Activated CD4-positive, alpha-beta T cell treated with anti-CD3 and anti-CD28 coated beads, Interleukin-2, amount 10 ng/mL, durations not matched to agents 7 days and 5 days (primary cell): Measurements from ENCODE around the gene EME2. TPM values are rescaled to one million over a fixed set of nuclear protein-coding genes. Genes with fewer than 3 reads are reported as not detected.
A peak's percentile ranks its signal among the peaks of the same experiment; 100 is the strongest.

Experiments
- CTCF ChIA-PET: fragments of 350-600 bp; sonication (Branson Sonifier 250); formaldehyde crosslinking; loops from one replicate; lab custom pipeline; 2021; ENCODE audit warnings: antibody characterized with exemption; lab: Charles Lee
- POLR2A ChIA-PET: fragments of 350-600 bp; sonication (Branson Sonifier 250); formaldehyde crosslinking; loops from one replicate; lab custom pipeline; 2021; ENCODE audit warnings: antibody characterized with exemption; lab: Charles Lee
- DNase-seq: peaks from one replicate; pipeline ENCODE4 v3.0.0-alpha.2; 2020
- H3K27ac Mint-ChIP-seq: one replicate; pipeline ENCODE4 v1.8.0; 2021; ENCODE audit warnings: mild to moderate bottlenecking, moderate library complexity, mixed read lengths
- H3K27me3 Mint-ChIP-seq: one replicate; pipeline ENCODE4 v1.8.0; 2021; ENCODE audit warnings: mixed read lengths
- H3K36me3 Mint-ChIP-seq: one replicate; pipeline ENCODE4 v1.8.0; 2021; ENCODE audit warnings: low read depth, mixed read lengths
- H3K4me1 Mint-ChIP-seq: one replicate; pipeline ENCODE4 v1.8.0; 2021; ENCODE audit warnings: mixed read lengths
- H3K4me3 Mint-ChIP-seq: one replicate; pipeline ENCODE4 v1.8.0; 2021; ENCODE audit warnings: mild to moderate bottlenecking, moderate library complexity, mixed read lengths
- H3K9me3 Mint-ChIP-seq: one replicate; pipeline ENCODE4 v1.8.0; 2021; ENCODE audit warnings: mixed read lengths
- total RNA-seq, 2 experiments: library from RNA; stranded (reverse); gene quantifications; one replicate each; pipeline ENCODE4 v1.2.3, GENCODE V29; 2021

Gene EME2
- total RNA-seq, 2 experiments from 2014 or later, result 28.7 to 33.4 TPM

DNA sequence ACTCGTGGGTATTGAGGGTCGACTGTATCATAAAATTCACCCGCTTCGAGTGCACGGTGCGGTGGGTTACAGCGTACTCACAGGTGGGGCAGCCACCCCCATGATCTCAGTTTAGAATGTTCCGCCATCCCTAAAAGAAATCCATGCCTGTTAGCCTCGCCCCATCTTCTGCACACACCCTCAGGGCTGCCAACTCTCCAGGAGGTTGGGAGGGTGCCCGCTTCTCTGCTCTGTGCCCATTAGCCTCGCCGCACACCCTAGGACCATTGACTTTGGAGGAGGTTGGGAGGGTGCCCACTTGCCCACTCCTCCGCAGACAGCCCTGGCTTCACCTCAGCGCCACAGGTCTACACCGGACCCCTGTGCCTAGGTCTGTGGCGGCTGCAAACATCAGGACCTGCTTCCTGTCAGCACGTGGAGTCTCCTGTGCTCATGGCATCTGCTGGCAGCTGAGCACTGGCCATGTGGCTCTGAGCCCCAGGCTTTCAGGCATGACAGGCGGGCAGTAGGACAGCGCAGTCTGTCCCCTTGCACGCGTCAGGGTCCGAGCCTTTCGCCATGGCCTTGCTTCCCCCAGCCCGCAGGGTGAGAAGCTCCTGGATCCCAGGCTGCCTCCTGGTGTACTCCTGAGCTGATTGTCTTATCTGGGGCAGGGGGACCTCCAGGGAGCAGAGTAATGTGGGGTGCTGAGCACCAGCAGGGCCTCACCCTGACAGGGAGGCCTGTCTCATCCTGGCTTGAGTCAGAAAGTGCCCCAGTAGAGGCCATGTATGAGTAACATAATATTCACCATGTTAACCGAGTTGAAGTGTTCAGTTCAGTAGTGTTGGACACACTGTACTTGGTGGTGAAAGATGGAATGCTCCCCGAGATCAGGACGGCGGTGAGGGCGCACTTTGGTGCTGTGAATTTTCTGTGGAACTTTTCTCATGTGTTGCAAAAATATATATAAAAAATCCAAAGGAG lies 23.2 kb upstream of the EME2 start:
- no peaks in the 10 kb centered on the region for H3K9me3 Mint-ChIP-seq
- peaks cover 7% of the 10 kb centered on the region for H3K36me3 Mint-ChIP-seq
- H3K27me3 Mint-ChIP-seq, result no peaks in the 10 kb centered on the region
- no peaks in the 10 kb centered on the region for H3K4me1 Mint-ChIP-seq
- H3K27ac Mint-ChIP-seq, result no peak overlapping the region
- CTCF ChIA-PET, result interaction anchor here (0.7 to 1.6 kb wide), 2 partner anchors 10 to 43 kb away, joined by 3 read pairs; partner anchors contain the start of gene MAPK8IP3
- DNase-seq, result no peak
- POLR2A ChIA-PET, result no interaction called here
- H3K4me3 Mint-ChIP-seq, result no peak overlapping the region

DNA sequence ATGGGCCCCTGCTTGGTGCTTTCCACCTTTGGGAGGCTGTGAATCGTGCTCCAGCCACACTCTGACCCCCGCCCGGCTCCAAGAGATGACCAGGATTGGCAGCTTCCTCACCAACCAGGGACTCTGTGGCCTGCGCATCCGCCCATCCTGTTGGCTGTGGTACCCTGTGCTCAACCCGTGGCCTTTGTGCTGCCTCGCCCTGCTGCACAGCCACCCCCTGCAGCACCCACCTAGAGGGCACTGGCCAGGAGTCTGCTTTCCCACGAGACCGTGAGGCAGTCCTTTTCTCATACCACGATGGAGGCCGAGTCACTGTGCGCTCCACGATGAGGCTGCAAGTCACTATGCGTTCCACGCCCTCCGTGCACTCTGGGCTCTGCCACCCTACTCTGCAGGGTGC lies 20.7 kb upstream of the EME2 start:
- Mint-ChIP-seq H3K27me3 (no peaks in the 10 kb centered on the region), H3K4me3 (no peak overlapping the region), H3K4me1 (peaks cover 8% of the 10 kb centered on the region), H3K36me3 (peaks cover 9% of the 10 kb centered on the region), H3K9me3 (no peaks in the 10 kb centered on the region), H3K27ac (no peak overlapping the region)
- ChIA-PET CTCF (interaction anchor here (0.9 to 1.2 kb wide), 2 partner anchors 8 to 19 kb away, joined by 3 read pairs; no protein-coding TSS in a partner anchor), POLR2A (no interaction called here)
- no peak for DNase-seq

DNA sequence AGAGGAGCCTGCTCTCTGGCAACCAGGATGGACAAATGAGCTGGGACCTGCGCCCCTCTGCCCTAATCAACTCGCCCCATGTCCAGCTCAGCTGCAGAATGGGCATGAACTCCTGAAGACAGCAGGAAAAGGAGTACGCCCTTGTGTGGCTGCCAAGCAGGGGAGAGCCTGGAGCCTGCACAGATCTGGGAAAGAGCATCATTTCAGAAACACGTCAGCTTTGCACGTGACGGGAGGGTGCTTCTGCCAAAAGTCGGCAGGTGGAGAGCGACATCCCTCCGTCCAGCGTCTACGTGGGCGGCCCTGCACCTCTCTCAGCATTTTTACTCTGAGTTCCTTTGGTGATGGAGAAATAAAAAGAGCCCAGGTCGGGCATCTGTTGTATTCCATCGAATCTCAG lies 19.8 kb upstream of the EME2 start:
- ChIA-PET POLR2A (no interaction called here), CTCF (no interaction called here)
- H3K36me3 Mint-ChIP-seq, result peaks cover 7% of the 10 kb centered on the region
- no peaks in the 10 kb centered on the region for H3K27me3 Mint-ChIP-seq
- H3K27ac Mint-ChIP-seq, result no peak overlapping the region
- no peak overlapping the region for H3K4me3 Mint-ChIP-seq
- peaks cover 16% of the 10 kb centered on the region for H3K4me1 Mint-ChIP-seq
- no peaks in the 10 kb centered on the region for H3K9me3 Mint-ChIP-seq
- DNase-seq, result no peak

DNA sequence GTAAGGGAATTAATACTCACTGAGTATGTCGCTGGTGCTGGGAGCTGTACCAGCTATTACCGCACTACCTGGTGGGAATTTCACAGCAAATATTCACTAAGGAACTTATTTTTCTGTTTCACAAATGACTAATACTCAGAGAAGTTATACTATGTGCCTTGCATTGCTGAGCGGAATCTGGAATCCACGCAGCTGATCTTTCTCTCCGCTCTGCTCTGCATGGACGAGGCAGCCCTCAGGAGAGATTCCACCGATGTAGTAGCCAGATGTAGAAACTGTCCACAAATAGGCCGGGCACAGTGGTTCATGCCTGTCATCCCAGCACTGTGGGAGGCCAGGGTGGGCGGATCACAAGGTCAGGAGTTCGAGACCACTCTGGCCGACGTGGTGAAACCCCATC lies 18.4 kb upstream of the EME2 start:
- no peaks in the 10 kb centered on the region for H3K9me3 Mint-ChIP-seq
- H3K4me3 Mint-ChIP-seq, result no peak overlapping the region
- no peak for DNase-seq
- CTCF ChIA-PET, result interaction anchor here (1.2 kb wide), 1 partner anchor 10 kb away, joined by 3 read pairs; no protein-coding TSS in a partner anchor
- H3K4me1 Mint-ChIP-seq, result peaks cover 23% of the 10 kb centered on the region
- POLR2A ChIA-PET, result no interaction called here
- H3K27ac Mint-ChIP-seq, result no peak overlapping the region
- no peaks in the 10 kb centered on the region for H3K27me3 Mint-ChIP-seq
- peaks cover 7% of the 10 kb centered on the region for H3K36me3 Mint-ChIP-seq

DNA sequence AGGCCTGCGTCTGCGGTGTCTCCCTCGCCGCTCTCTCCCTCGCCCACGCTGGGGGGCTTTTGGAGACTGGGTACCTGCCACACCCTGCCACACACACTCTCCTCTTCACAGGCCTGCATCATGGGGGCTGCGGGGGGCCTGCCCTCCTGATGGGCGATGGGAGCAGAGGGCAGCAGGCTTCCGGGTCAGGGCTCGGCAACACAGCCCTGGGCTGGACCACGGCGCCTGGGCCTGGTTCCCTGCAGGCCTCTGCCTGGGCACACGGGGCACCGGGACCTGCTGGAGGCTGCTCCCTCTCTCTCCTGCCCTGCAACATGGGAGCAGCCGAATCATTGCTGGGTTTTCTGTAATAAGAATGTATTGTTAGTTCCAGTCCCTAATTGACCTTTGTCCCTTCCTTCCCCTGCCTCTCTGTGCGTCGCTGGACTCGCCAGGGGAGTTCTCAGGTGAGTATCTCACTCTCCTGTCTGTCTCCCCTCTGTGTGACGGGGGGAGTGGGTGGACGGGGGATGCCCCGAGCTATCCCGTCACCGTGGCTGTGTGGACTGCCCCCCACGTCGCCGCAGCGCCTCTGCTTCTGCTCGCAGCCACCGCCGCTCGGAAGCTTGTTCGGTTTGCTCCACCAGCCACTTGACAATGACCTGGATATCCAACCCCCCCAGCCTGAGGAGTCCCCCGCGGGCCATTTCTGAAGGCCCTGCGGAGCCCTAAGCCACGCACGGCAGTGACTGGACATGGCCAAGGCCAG lies 14.7 kb upstream of the EME2 start:
- Mint-ChIP-seq H3K4me1 (peaks cover 23% of the 10 kb centered on the region), H3K27me3 (no peaks in the 10 kb centered on the region), H3K27ac (peak overlapping the region; percentile 88), H3K4me3 (no peak overlapping the region), H3K9me3 (no peaks in the 10 kb centered on the region), H3K36me3 (peaks cover 10% of the 10 kb centered on the region)
- ChIA-PET CTCF (interaction anchor here (0.7 to 1.3 kb wide), 2 partner anchors 13 to 34 kb away, joined by 3 to 6 read pairs; no protein-coding TSS in a partner anchor), POLR2A (no interaction called here)
- no peak for DNase-seq

DNA sequence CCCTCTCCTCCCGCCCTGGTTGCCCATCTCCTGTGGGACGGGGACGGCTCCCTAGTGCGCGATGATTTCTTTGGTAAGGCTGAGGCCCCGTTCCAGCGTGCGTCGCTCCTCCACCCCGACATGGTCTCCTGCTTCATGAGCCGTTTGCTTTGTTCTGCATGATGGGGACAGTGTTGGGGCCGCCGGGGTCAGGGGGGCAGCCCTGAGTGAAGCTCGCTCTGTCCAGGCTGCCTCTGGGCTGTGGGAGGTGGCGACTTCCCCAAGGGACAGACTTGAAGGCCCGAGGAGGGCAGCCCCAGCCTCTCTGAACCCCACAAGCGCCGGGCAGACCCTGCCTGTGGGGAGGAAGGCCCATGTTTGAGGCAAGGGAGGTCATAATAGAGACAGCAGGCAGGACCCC lies 13.7 kb upstream of the EME2 start:
- Mint-ChIP-seq H3K27me3 (no peaks in the 10 kb centered on the region), H3K27ac (peak overlapping the region; percentile 76), H3K36me3 (peaks cover 10% of the 10 kb centered on the region), H3K9me3 (no peaks in the 10 kb centered on the region), H3K4me3 (no peak overlapping the region), H3K4me1 (peaks cover 23% of the 10 kb centered on the region)
- no peak for DNase-seq
- POLR2A ChIA-PET, result no interaction called here
- CTCF ChIA-PET, result interaction anchor here (0.7 to 1.3 kb wide), 2 partner anchors 12 to 35 kb away, joined by 3 to 6 read pairs; no protein-coding TSS in a partner anchor

DNA sequence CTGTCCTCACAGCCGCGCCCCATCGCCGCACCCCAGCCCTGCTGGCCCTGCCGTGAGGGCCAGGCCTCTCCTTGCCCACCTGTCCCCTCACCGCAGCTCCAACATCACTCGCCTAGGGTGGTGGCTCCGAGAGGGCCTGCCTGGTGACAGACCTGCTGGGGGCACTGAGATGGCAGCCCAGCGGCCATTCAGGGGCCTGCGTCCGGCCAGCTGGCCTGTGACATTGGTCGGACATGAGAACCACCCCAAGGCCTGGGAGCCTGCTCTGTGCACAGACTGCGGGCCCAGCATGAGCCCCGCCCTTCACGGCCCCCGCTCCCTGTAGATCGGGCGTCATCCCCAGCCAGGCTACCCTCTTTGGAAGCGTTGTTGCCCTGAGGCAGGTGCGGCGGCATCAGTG lies 13.1 kb upstream of the EME2 start:
- H3K4me1 Mint-ChIP-seq, result peaks cover 23% of the 10 kb centered on the region
- no peaks in the 10 kb centered on the region for H3K27me3 Mint-ChIP-seq
- CTCF ChIA-PET, result interaction anchor here (1.3 to 1.4 kb wide), 2 partner anchors 36 to 53 kb away, joined by 3 to 6 read pairs; partner anchors contain the start of gene MAPK8IP3
- H3K9me3 Mint-ChIP-seq, result no peaks in the 10 kb centered on the region
- no peak for DNase-seq
- H3K4me3 Mint-ChIP-seq, result no peak overlapping the region
- POLR2A ChIA-PET, result no interaction called here
- no peak overlapping the region for H3K27ac Mint-ChIP-seq
- H3K36me3 Mint-ChIP-seq, result peaks cover 10% of the 10 kb centered on the region

DNA sequence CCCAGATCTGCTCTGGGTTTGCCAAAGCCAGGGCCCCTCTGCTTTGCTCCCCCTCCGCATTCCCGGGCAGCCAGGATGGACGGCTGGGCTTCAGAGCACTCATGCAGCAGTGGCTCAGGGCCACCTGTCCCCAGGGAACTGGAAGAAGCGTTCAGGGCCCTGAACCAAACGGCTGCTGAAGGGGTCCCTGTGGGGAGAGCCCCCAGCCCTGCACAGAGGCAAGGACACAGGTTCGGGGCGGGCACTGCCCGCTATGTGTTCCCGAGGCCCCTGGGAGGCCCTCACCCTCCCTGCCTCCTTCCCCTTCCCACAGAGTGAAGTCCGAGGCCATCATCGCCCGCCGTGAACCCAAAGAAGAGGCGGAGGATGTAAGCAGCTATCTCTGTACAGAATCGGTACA lies 11.7 kb upstream of the EME2 start:
- H3K9me3 Mint-ChIP-seq, result no peaks in the 10 kb centered on the region
- no peak overlapping the region for H3K4me3 Mint-ChIP-seq
- no peak overlapping the region for H3K27ac Mint-ChIP-seq
- no peak for DNase-seq
- peaks cover 8% of the 10 kb centered on the region for H3K36me3 Mint-ChIP-seq
- ChIA-PET CTCF (interaction anchor here (0.6 to 1.4 kb wide), 3 partner anchors 10 to 77 kb away, joined by 3 read pairs; partner anchors contain the start of gene MAPK8IP3), POLR2A (no interaction called here)
- H3K27me3 Mint-ChIP-seq, result no peaks in the 10 kb centered on the region
- peaks cover 22% of the 10 kb centered on the region for H3K4me1 Mint-ChIP-seq

DNA sequence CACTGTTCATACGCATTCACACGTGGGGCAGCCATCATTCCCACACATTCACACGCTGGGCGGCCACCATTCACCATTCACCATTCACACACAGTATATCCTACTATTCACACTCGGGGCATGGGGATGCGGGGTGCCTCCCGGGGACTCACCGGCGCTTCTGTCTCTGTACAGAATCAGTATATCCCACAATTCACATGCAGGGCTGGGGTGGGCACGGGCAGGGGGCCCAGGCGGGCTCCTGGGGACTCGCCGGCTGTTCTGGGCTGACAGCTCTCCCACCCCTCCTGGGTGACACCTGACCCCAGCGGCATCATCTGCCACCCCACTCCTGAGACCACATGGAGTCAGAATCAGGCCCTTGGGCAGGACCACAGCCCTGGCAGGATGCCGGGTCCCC lies 10.9 kb upstream of the EME2 start:
- peak overlapping the region; percentile 60 for H3K27ac Mint-ChIP-seq

DNA sequence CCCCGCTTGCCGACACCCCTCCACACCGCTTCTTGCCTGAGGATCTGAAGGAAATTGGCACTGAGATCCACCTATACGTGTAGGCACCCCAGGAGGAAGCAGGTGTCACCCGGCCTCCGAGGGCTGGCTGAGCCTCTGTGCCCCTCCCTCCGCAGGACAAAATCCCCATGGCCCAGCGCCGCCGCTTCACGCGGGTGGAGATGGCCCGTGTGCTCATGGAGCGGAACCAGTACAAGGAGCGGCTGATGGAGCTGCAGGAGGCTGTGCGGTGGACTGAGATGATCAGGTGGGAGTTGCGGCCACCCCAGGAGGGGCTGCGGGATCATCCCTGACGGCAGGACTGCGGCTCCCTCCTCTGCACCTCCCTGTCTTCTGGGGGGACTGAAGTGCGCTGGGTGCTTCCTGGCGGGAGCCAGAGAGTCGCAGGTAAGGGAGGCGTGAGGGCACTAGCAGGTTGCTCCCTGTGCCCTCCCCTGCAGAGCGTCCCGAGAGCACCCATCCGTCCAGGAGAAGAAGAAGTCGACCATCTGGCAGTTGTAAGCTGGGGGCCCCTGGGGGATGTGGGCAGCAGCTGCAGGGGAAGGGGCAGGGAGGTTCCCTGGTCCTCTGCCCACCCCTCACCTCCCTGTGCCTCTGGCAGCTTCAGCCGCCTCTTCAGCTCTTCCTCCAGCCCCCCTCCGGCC lies 10.3 kb upstream of the EME2 start:
- Mint-ChIP-seq H3K9me3 (no peaks in the 10 kb centered on the region), H3K4me1 (peaks cover 11% of the 10 kb centered on the region), H3K27ac (no peak overlapping the region), H3K4me3 (no peak overlapping the region), H3K36me3 (peaks cover 8% of the 10 kb centered on the region), H3K27me3 (no peaks in the 10 kb centered on the region)
- ChIA-PET CTCF (interaction anchor here (0.9 kb wide), 2 partner anchors 21 to 167 kb away, joined by 3 read pairs; partner anchors contain the start of genes NUBP2 and SPSB3), POLR2A (no interaction called here)
- DNase-seq, result no peak

More for the DNA sequence above, 10.9 kb upstream of the EME2 start:
- Mint-ChIP-seq H3K36me3 (peaks cover 8% of the 10 kb centered on the region), H3K27me3 (no peaks in the 10 kb centered on the region), H3K4me1 (peaks cover 17% of the 10 kb centered on the region), H3K9me3 (no peaks in the 10 kb centered on the region), H3K4me3 (no peak overlapping the region)
- ChIA-PET POLR2A (no interaction called here), CTCF (no interaction called here)
- DNase-seq, result no peak

DNA sequence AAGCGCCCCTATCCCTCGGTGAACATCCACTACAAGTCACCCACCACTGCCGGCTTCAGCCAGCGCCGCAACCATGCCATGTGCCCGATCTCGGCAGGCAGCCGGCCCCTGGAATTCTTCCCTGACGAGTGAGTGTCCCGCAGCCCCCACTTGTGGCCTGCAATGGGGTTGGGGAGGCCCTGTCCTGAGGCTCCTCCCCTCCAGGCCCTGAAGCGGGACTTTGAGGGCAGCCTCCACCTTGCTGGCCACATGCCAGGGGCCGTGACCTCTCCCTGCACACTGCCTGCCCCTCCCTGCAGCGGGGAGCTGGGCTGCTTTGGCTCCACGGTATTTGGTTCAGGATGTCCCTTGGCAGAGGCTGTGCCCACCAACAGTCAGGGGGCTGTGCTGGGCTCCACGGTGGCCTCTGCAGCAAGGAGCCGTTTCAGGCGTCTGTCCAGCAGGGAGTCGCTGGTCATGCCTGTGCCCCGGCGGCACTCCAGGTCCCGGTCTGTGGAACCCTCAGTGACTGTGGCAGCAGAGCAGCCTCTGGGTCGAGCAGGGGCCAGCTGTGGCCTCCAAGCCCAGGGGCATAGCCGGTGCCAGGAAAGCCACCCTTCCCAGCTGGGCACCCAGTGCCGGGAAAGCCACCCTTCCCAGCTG lies 9.6 kb upstream of the EME2 start:
- H3K4me3 Mint-ChIP-seq, result no peak overlapping the region
- no peak overlapping the region for H3K27ac Mint-ChIP-seq
- CTCF ChIA-PET, result interaction anchor here (0.9 kb wide), 3 partner anchors 20 to 446 kb away, joined by 3 to 4 read pairs (median 3); partner anchors contain the start of genes NUBP2 and SPSB3
- H3K36me3 Mint-ChIP-seq, result peaks cover 11% of the 10 kb centered on the region
- no peaks in the 10 kb centered on the region for H3K27me3 Mint-ChIP-seq
- POLR2A ChIA-PET, result no interaction called here
- no peak for DNase-seq
- no peaks in the 10 kb centered on the region for H3K9me3 Mint-ChIP-seq
- H3K4me1 Mint-ChIP-seq, result peaks cover 5% of the 10 kb centered on the region
